ENCODE results near the gene RFXANK. TPM values are rescaled to one million over a fixed set of nuclear protein-coding genes. Genes with fewer than 3 reads are reported as not detected.
A peak's percentile ranks its signal among the peaks of the same experiment; 100 is the strongest.
"Not testable (repeated sequence)": the region's sequence is repeated elsewhere in the genome, so short reads cannot be mapped to it uniquely, and the experiment has no call there.

RFXANK gene, protein sequence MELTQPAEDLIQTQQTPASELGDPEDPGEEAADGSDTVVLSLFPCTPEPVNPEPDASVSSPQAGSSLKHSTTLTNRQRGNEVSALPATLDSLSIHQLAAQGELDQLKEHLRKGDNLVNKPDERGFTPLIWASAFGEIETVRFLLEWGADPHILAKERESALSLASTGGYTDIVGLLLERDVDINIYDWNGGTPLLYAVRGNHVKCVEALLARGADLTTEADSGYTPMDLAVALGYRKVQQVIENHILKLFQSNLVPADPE
- total RNA-seq (2014; rRNA removed; shearing (Covaris generic)): 91.3 and 108 TPM in 2 replicates

DNA sequence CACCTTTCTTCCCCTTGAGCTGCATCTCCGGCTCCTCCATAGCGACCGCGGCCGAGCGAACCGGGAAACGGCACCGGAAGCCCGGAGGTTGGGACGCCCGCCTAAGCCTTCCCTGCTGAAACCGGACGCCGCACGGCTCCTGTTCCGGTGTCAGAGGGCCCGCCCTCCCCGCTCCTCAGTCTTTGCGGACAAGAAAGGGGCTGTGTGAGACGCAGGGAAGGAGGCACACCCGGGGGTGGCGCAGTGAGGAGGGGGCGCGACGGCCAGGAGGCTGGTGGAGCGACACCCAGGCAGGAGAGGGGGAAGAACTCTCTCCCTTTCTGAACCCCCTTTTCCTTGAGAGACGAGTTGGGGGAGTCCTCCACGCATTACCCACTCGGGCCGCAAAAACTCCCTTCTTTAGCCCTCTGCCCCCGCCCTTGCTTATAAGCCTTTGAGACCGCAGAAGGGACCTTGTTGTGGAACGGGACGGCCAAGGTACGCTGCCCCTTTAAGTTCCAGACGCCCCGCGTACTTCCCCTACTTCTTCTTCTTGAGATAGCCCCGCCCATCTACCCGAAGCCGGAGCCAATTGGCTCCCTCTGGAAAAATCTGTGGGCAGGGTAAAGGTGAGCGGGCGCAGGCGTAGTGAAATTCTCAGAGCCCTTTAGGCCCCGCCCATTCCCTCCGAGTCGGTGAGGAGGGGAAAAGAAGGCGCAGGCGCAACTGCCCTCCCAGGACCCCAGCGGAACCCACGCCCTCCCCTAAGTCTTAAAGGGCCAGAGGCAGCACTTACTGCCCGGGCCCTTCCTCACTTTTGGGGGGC, at the start of gene RFXANK, which contains the start of gene BORCS8:
RFXANK (plus strand) TSS at position 181 of the 805 bp plus-strand sequence. CDS start 1,689 bp downstream, outside the sequence.
BORCS8 (minus strand) TSS at position 75 of the 805 bp plus-strand sequence; CDS start at position 40, 35 bp downstream.
- peak; percentile 99 for DNase-seq (ENCODE audit: low read depth)

DNA sequence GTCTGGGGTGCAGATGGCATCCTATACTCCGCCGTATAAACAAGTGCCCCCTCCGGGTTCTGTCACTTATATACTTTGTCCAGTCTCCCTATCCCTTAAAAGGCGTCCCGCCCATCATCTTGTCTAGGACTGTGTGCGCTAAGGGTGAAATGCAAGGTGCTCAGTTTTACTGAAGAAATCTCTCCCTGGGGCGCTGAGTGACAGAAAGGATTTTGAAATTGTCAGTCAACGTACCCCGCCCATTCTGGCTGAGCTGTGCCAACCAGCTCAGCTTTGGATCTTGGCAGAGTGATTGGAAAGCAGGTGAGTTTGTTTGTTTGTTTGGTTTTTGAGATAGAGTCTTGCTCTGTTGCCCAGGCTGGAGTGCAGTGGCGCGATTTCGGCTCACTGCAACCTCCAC, 49.7 kb upstream of the RFXANK start:
- no peak for DNase-seq (ENCODE audit: low read depth)

DNA sequence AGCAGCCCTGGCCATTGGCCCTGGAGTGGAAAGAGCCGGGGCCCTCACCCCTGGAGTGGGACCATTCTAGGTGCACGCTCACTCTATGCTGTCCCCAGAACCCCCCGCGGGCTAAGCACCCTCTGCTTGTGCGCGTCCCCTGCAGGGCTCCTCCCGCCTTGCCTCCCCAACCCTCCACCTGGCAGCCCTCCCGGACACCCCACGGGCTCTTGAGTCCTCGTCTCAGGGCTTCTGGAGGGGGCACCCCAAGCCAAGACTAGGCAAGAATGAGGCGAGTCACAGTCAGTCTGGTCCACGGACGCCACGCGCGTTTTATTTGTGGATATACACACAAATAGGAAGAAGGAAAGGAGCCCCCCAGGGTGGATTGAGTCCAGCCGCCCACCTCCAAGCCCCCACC, 46.8 kb upstream of the RFXANK start:
- no peak for DNase-seq (ENCODE audit: low read depth)

DNA sequence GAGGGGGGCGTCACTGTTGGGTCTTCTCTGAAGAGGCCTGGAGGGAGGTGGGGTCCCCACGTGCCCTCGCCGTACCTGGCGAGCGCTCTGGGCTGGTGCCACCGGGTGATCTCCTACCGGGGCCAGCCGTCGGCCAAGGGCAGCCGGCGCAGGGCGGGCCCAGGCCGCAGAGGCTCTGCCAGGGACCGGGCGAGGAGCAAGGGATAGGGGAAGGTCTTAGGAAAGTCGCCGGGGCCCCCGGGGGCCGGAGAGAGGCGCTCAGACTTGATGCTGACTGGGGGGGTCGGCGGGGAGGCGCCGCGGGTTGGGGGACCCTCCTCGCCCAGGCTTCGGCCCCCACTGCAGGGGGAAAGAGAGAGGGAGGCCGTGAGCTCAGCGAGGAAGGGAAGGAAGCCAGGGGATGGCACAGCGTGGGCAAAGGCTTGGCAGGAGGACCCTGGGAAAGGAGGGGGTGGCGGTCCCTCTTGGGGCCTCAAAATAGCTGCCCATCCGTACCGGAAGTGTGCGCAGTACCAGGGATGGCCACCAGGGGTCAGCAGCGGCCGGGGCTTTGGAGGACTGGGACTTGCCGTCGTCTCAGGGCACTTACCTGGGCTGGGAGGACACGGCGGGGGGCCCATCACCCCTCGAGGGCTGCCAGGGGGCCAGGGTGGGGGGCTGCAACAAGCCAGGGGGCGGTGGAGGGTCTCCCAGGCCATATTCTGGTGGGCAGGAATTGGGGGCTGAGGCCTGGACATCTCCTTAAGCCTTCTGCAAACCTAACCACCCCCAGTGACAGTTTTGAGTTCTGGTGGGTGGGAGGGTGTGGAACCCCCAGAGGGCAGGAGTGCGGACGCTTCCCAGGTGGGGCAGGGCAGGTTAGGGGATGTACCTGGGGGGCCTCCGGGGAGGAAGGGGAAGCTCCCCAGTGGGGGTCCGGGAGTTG, 46.1 kb upstream of the RFXANK start:
- peak; percentile 48 for DNase-seq (ENCODE audit: low read depth)

DNA sequence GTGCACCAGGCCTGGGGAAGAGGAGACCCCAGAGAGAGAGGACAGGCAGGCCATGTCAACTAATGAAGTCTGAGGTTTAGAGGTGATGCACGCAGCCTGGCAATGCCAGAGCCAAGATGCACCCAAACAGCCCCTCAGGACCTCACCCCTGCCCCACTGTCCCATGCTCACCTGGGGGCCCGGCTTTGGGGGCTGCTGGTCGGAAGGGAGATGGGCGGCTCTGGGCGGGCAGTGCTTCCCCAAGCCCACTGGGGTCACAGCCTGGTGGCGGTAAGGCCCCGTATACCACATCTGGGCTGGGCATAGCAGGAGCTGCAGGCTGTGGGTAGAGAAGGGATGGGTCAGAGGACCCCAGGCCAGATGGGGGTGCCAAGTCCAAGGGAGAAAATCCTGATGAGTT, 45.2 kb upstream of the RFXANK start:
- no peak for DNase-seq (ENCODE audit: low read depth)

DNA sequence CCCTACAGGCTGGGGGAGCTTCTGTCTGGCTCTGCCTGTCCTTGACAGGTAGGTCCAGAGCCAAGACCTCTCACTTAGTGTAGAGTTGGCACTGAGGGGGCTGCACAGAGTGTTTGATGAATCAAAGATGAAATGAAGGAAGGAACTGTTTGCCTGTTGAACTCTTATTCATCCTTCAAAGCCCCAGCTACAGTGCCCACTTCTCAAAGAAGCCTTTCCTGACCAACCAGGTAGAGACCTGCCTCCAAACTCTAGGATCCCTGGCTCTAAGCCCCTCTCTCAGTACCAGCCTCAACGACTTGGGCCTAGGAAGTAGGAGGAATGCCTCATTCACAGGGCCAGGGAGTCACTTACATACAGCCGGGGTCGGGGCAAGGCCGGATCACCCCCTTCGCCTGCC, 44.7 kb upstream of the RFXANK start:
- no peak for DNase-seq (ENCODE audit: low read depth)

DNA sequence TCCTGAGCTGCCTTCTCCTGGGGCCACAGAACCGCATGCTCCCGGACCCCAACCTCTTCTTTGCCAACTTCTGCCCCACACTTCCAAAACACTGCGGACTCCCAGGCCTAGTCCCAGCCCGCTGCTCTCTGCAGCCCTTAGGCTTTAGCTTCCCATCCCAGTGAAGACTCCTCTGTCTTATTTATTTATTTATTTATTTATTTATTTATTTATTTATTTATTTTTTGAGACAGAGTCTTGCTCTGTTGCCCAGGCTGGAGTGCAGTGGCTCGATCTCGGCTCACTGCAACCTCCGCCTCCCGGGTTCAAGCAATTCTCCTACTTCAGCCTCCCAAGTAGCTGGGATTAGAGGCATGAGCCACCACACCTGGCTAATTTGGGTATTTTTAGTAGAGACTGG, 43.6 kb upstream of the RFXANK start:
- not testable (repeated sequence) for DNase-seq (ENCODE audit: low read depth)

DNA sequence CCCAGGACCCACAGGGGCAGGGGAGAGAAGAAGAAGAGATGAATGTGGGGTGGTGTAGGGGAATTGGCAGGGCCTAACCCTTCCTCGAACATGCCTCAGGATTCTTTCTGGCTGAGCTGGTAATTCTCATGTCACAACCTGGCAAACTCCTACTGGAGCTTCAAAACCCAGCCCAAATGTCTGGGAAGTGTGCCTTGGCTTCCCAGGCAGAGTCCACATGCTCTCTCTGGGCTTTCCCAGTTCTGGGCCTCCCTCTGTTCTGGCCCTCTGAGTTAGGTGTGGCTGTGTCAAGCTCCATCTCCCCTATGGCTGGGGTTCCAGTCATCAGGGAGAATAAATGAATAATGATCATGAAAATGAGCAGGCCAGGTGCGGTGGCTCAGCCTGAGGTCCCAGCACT, 42.6 kb upstream of the RFXANK start:
- no peak for DNase-seq (ENCODE audit: low read depth)

DNA sequence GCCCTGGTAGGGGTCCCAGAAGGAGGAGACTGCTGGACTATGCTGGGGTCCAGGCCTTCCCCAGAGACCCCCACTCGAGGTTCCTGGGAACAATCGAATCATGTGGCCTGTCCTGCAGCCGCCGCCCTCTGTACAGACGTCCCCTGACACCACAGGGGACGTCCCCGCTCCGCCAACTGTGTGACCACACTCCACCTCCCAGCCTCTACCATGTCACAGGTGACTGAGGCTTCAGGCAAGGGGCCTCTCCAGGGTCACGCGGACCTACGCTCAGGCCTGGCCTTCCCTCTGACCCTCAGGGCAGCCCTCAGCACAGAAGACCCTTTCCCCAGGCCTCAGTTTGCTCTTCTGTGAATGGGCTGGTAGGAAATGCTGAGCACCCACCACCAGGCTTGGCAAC, 40.6 kb upstream of the RFXANK start:
- DNase-seq (ENCODE audit: low read depth): no peak

DNA sequence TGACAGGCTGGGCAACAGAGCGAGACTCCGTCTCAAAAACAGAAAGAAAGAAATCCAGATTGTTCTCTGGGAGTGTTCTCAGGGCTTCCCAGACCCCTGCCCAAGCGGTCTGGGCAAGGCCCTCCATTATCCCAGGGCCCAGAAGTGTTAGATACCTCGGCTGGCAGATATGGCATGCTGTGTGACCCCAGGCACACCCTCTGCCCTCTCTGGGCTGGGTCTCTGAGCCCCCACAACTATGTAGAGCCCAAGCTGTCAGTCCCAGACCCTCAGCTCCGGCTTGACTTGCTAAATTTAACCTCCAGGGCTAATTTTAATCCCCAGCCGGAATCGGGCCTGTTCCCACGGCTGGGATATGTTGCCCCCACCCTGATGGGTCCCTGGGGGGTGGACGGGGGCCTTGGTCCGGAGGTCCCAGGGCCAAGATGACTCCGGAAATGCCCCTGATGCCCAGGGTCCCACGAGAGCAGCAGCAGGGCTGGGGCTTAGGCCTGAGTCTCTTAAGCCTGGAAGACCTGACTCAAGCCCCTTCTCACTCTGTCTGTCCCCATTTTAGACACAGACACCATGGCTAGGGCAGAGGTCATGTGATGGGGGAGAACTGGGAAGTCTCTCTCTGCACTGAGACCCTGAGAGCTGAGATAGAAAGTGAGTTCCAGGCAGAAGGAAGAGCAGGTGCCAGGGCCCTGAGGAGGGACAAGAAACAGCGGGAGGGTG, 39.2 kb upstream of the RFXANK start:
- no peak for DNase-seq (ENCODE audit: low read depth)

DNA sequence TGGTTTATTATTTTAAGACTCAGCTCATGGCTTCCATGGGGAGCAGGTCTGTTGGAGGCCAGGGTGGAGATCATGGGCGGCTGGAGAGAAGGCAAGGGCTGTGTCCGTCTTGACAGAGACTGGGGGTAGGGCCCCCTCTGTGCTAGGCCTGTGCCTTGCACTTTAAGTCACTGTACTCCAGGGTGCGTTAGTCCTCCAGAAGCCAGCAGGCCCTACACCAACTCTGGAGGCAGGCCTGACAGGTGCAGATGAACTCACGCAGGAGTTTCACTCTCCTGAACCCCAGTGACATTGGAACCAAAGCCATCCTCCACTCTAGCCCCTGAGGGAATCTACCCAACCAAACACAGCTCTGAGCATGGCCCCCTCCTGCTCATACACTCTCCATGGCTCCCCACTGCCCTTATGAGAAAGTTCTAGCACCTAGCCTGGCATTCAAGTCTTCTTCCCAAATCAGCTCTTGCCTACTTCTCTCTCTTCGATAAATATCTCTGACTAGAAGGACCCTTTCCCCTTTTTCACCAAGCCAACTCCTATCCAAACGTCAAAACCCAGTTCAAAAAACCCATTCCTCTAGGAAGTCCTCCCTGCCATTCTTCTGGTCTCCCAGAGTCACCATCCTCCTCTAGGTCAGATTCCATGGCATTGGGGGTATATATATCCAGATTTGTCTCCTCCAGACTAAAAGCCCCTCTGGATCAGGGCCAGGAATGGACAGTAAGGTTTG, 37.1 kb upstream of the RFXANK start:
- no peak for DNase-seq (ENCODE audit: low read depth)

DNA sequence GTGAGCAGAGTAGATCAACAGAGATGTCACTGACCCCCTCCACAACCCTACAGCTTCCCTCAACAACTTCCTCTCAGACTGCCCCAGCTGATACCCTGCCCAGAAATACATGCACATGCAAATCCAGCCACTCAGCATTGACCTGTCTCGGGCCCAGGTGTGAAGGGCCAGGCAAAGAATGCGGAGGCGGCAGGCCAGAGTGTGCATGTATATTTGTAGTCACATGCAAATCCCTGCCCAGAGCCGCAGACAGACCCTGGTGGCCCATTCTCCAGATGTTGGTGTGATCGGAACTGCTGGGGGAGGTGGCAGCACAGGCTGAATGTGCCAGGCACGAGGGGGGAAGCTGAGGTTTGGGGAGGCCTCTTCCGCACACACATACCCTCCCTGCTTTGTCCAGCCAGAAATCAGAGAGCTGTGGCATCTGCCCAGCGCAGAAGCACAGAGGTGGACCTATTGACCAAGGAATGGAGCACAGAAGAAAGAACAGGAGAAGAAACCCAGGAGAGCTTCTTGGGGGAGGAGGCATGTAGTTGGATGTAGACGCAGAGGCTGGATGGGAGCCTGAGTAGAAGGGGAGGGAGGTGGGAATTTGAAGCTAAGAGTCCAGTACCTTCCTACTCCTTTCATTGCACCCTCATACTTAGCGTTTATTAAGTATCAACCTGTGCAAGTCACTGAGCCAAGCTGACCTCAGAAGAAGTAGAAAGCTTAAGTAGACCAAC, 36.4 kb upstream of the RFXANK start:
- no peak for DNase-seq (ENCODE audit: low read depth)

DNA sequence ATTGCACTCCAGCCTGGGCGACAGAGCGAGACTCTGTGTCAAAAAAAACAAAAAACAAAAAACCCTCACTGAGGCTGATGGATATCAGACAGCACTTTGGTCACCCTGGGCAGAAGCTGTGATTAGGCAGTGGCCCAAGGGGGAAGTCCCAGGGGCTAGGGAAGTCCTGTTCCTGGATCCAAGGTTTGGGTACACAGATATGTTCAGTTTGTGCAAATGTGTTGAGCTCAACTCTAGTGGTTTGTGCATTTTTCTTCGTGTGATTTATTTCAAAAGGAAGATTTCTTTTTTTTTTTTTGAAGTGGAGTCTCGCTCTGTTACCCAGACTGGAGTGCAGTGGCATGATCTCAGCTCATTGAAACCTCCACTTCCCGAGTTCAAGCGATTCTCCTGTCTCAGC, 34.2 kb upstream of the RFXANK start:
- DNase-seq (ENCODE audit: low read depth): no peak

DNA sequence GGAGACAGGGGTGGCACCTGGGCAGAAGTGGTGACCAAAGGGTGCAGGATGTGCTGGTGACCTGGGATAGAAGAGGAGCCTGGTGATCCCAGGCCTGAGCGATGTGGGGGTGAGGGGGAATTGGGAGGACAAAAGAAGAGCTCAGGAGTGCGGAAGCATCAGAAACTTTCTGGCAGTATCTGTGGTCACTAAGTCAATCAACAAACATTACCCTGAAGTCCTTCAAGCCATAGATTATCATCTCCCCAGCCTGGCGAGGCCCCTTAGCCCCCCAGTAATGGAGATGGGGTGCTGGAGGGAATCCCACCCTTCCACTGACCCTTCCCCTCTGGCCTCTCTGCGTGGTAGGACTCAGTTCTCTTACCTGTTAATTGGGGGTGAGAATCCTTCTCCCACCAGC, 32.5 kb upstream of the RFXANK start:
- DNase-seq (ENCODE audit: low read depth): no peak

DNA sequence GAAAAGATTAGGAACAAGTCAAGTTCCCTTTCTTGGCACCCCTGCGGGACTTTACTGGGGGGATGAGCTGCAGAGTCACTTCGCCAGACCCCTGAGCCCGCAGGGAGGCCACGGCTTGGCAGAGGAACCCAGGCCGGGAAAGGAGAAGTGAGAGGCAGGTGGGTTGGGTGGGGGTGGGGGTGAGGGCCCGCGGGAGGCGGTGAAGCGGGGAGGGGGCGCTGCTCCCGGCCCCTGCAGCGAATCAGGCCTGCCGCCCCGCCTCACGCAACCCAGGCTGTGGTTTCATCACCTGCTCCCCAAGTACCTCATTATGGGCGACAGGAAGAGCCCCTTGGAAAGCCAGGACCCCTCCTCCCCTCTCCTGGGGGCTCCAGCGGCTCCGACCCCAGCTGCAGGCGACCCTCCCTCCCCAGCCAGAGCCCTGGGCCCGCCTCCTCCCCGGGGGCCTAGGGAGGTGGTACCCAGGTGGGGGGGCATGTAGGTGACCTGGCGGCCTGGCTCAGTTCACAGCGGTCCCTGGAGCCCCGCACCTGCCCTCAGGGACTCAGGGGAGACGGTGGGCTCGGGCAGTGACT, 31.5 kb upstream of the RFXANK start:
- DNase-seq (ENCODE audit: low read depth): no peak

DNA sequence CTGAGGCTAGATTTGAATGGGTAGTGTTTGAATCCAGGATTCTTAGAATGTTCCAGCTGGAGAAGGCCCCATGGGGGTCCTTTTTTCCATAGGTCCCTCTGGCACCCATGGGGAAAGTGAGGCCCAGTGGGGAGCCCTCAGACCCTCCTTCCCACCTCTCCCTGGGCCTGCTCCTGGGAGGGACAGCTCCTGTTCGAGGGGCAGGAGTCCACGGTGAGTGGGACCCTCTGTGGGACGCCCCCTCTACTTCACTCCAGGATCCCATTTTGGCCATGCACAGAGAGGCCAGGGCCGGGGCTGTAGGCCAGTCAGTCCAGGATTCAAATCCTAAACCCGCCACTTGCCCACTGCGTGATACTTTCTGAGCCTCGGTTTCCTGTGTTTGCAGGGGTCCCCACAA, 29.6 kb upstream of the RFXANK start:
- DNase-seq (ENCODE audit: low read depth): no peak

DNA sequence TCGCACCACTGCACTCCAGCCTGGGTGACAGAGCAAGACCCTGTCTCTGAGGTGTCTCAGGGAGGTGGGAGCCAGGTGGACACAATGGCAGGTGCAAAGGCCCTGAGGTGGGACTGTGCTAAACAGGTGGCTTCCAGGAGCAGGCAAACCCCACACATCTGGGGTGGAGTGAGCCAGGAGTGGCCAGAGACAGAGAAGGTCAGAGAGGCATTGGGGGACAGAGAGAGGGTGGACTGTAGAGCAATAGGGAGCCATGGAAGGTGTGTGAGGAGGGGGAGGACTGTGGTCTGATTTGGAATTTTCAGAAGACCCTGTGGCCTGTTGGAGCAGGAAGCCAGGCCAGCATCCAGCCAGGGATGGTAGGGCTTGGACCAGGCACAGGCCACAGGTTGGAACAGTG, 26.7 kb upstream of the RFXANK start:
- no peak for DNase-seq (ENCODE audit: low read depth)

DNA sequence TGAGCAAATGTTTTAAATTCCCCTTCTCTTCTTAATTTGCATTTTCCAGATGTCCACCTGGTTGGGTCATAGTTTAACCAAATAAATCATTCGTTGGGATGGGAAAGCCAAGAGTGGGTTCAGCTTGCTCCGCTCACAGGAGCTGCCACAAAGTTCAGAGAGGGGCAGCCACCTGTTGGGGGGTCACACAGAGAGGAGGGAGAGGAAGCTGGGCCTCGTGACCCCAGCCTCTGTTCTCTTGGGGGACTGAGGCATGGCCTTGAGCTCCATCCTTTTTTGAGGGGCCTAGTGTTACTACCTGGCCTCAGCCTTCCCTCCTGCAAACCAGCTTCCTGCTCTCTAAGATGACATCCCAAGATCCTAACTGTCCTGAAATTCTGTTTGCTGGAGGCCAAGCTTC, 24.4 kb upstream of the RFXANK start:
- no peak for DNase-seq (ENCODE audit: low read depth)

DNA sequence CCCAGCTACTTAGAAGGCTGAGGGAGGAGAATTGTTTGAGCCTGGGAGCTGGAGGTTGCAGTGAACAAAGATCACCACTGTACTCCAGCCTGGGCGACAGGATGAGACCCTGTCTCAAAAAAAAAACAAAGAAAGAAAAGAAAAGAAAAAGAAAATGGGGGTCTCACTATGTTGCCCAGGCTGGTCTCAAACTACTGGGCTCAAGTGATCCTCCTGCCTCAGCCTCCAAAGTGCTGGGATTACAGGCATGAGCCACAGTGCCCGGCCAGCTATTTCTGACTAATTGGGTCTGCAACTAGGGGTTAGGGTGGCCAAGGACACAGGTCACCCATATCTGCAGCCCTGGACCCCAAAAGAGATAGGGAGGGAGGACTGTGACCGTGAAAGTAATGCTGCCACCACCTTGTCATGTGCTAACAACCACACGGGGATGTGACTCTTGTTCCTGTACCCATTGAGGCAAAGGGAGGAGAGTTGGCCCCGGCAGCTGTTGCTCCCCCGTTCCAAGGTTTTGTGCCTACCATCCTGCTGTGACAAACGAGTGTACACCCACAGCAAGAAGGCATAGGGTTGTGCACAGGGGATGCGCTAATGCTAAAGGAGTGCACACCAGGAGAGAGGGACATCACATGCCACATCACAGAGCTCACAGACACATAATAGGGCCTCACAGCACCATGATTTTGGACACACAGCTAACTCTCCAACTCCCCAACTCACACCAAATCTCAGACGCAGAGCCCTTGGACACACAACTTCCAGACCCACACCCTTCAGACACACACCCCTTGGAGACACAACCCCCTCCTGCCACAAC, 22.6 kb upstream of the RFXANK start:
- no peak for DNase-seq (ENCODE audit: low read depth)
